Measurements from ENCODE around the gene PHLPP1.

The PHLPP1 gene

GRCh38 chr18:62847081-62847480 is 131.7 kb downstream of the PHLPP1 start:
- H3K9me3 ChIP-seq: no peaks in the 10 kb centered on the region
- no peaks in the 10 kb centered on the region for H3K36me3 ChIP-seq
- no peaks in the 10 kb centered on the region for H3K4me1 ChIP-seq (ENCODE audit: control insufficient read depth in 1 of 2, insufficient read depth in 1 of 2, low read depth in 1 of 2, low read length in 1 of 2)
- H3K27me3 ChIP-seq: no peaks in the 10 kb centered on the region
- TF ChIP-seq CTCF (IDR thresholded peaks at IDR 0.05): no peak
- no peak overlapping the region for H3K4me3 ChIP-seq (ENCODE audit: low read depth in 1 of 2, low read length in 1 of 2)
- H3K27ac ChIP-seq: no peak overlapping the region

- no peak overlapping the region for H3K4me3 ChIP-seq (ENCODE audit: low read depth in 1 of 2, low read length in 1 of 2)
- no peaks in the 10 kb centered on the region for H3K9me3 ChIP-seq
- no peak for TF ChIP-seq CTCF (IDR thresholded peaks at IDR 0.05)
- H3K36me3 ChIP-seq: no peaks in the 10 kb centered on the region
- no peaks in the 10 kb centered on the region for H3K27me3 ChIP-seq
- H3K27ac ChIP-seq: no peak overlapping the region
- H3K4me1 ChIP-seq (ENCODE audit: control insufficient read depth in 1 of 2, insufficient read depth in 1 of 2, low read depth in 1 of 2, low read length in 1 of 2): no peaks in the 10 kb centered on the region
These were observed 133.6 kb downstream of the PHLPP1 start for GRCh38 chr18:62848946-62849345.

- Histone ChIP-seq H3K4me1 (ENCODE audit: control insufficient read depth in 1 of 2, insufficient read depth in 1 of 2, low read depth in 1 of 2, low read length in 1 of 2) (no peaks in the 10 kb centered on the region), H3K27me3 (no peaks in the 10 kb centered on the region), H3K4me3 (ENCODE audit: low read depth in 1 of 2, low read length in 1 of 2) (no peak overlapping the region), H3K27ac (no peak overlapping the region), H3K36me3 (no peaks in the 10 kb centered on the region), H3K9me3 (no peaks in the 10 kb centered on the region)
- no peak for TF ChIP-seq CTCF (IDR thresholded peaks at IDR 0.05)
These were observed 135.4 kb downstream of the PHLPP1 start for GRCh38 chr18:62850619-62851306.

GRCh38 chr18:62852851-62853250 is 137.5 kb downstream of the PHLPP1 start:
- H3K4me3 ChIP-seq (ENCODE audit: low read depth in 1 of 2, low read length in 1 of 2): no peak overlapping the region
- H3K27me3 ChIP-seq: no peaks in the 10 kb centered on the region
- H3K9me3 ChIP-seq: no peaks in the 10 kb centered on the region
- no peak for TF ChIP-seq CTCF (IDR thresholded peaks at IDR 0.05)
- H3K27ac ChIP-seq: no peak overlapping the region
- peaks cover 0 to 6% of the 10 kb centered on the region in 2 experiments for H3K4me1 ChIP-seq (ENCODE audit: control insufficient read depth in 1 of 2, insufficient read depth in 1 of 2, low read depth in 1 of 2, low read length in 1 of 2)
- no peaks in the 10 kb centered on the region for H3K36me3 ChIP-seq

GRCh38 chr18:62856294-62856693 is 141.0 kb downstream of the PHLPP1 start:
- TF ChIP-seq CTCF (IDR thresholded peaks at IDR 0.05): no peak
- Histone ChIP-seq H3K27ac (no peak overlapping the region), H3K27me3 (no peaks in the 10 kb centered on the region), H3K36me3 (no peaks in the 10 kb centered on the region), H3K4me3 (ENCODE audit: low read depth in 1 of 2, low read length in 1 of 2) (no peak overlapping the region), H3K9me3 (no peaks in the 10 kb centered on the region), H3K4me1 (ENCODE audit: control insufficient read depth in 1 of 2, insufficient read depth in 1 of 2, low read depth in 1 of 2, low read length in 1 of 2) (peaks cover 0 to 6% of the 10 kb centered on the region in 2 experiments)

All from neutrophil (primary cell).